LNCaP clone FGC (cell line): ENCODE data around the gene KLRF1.

Source experiments
- DNase-seq: peaks from one replicate; pipeline ENCODE4 v3.0.0-alpha.2; 2011; ENCODE audit warnings: low read depth
- H3K4me3 ChIP-seq: 2 replicates; pipeline ENCODE4 v1.5.1; 2011; ENCODE audit warnings: mild to moderate bottlenecking, low read depth, low read length, control low read depth
- TF ChIP-seq, protein P1 (sequence below): IDR thresholded peaks from 2 replicates; pipeline ENCODE4 v1.5.1; 2012; ENCODE audit warnings: mild to moderate bottlenecking; ENCODE audit not compliant: control insufficient read depth, insufficient read depth; ENCODE audit errors: extremely low read depth

KLRF1 gene

DNA sequence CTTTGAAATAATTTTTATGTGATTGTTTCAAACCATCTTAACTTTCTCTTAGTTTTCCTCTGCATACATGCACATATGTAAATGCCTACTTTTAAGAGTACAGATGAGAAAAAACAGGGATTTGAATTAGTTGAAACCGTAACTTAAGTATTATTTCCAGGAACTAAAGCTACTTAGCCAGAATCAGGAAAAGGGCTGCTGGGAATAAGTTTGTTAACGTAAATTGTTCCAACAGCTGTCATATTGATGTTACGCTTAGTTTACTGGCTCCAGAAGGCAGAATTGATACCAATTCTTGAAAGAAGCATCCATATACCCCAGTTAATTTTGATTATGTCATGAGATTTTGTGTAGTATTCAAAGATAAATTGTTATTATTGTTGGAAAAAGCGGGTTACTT lies 17.9 kb upstream of the KLRF1 start:
- TF ChIP-seq, protein P1, sequence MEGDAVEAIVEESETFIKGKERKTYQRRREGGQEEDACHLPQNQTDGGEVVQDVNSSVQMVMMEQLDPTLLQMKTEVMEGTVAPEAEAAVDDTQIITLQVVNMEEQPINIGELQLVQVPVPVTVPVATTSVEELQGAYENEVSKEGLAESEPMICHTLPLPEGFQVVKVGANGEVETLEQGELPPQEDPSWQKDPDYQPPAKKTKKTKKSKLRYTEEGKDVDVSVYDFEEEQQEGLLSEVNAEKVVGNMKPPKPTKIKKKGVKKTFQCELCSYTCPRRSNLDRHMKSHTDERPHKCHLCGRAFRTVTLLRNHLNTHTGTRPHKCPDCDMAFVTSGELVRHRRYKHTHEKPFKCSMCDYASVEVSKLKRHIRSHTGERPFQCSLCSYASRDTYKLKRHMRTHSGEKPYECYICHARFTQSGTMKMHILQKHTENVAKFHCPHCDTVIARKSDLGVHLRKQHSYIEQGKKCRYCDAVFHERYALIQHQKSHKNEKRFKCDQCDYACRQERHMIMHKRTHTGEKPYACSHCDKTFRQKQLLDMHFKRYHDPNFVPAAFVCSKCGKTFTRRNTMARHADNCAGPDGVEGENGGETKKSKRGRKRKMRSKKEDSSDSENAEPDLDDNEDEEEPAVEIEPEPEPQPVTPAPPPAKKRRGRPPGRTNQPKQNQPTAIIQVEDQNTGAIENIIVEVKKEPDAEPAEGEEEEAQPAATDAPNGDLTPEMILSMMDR, result no peak
- H3K4me3 ChIP-seq, result no peak overlapping the region
- DNase-seq, result no peak

DNA sequence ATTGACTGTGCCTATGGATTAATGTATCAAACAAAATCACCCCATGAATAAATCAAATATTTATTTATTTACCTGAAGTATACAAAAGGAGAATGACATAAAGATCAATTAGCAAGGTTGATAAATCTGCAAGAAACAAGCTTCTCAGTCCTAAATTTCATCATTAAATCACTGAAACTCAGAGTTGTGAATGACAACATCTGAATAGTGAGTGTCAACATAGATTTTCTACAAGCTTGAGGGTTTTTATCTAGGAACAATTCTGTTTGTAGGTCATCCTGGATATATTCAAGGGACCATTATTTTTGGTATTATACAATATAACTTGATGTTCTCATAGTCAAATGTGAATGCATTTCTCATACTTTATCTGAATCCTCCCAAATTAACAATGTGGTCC lies 17.4 kb upstream of the KLRF1 start:
- no peak for DNase-seq
- no peak overlapping the region for H3K4me3 ChIP-seq
- TF ChIP-seq, protein P1, result no peak

DNA sequence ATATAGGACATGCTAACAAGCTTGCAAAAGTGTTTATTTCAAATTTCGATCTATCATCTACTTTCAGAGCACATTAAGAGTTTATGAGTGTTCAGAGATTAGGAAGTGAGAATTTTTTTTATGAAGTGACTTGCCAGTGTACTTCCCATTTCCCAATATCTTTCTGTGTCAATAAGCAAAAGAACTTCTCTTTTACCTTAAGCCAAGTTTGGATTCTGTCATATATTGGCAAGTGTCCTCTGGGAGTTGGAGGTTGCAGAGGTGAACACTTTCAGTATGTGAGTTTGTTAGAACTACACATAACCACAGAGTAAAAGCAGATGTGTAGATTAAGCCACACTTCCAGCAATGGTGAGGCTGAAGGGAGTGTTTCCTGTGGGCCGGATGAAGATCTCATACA lies 16.6 kb upstream of the KLRF1 start:
- TF ChIP-seq, protein P1, result no peak
- peak; percentile 56 for DNase-seq
- no peak overlapping the region for H3K4me3 ChIP-seq

DNA sequence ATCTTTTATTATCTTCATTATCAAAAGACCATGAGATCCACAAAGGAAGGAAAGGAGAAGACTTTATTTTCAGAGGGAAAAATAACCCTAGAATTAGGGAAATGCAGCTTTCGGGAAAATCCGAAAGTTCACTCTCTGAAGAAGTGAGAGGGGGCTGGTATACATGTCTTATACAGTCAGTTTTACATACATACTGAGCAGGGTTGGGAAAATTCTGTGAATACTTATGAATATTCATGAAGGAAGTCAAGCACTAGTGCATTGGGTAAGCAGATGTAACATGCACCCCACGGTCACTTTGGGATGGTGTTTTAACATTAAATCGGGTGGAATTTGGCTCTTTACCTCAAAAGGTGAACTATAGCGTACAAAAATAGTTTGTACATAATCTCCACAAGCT lies 15.7 kb upstream of the KLRF1 start:
- DNase-seq, result no peak
- TF ChIP-seq, protein P1, result no peak

DNA sequence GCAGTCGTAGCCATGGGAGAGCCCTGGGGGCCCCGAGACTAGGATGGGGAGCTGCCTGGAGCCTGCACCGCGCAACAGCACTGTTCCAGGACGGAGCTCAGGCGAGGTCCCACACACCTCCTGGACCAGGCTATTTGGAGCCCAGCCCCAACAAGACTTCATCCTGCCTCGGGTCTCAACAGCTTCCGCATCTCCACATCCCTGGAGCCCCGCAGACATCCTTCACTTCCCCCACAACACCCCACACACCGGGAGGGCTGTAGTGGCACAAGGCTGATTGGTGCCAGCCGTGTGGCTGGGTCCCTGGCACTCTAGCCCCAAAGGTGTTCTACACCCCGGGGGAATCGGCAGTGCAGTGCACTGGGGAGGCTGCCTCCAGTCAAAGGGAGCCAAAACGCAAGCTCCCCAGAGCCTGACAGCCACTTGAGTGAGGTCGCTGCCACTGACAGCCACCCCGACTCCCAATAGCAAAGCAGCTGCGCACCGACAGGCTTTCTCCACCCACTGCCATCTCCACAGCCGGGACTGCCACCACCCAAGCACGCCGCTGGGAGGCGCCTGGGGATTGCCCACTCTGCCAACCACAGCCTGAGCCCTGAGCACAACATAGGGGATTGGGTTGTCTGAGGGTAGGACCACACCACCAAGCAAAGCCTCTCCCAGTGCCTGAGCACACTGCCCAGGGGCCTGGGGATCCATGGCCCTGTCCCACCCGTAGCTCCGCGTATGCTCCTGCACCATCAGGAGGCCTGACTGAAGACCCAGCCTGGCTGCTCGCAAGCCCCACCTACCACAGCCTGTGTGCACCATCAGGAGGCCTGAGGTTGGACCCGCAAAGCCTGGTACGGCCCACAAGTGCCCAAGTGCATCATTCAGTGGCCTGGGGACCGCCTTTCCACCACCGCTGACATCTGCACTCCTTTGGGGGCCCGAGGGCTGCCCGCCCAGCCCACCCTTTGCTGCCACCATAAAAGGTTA lies 13.2 kb upstream of the KLRF1 start:
- TF ChIP-seq, protein P1, result peak; percentile 97
- no peak for DNase-seq
- H3K4me3 ChIP-seq, result peak overlapping the region; percentile 46

More for the DNA sequence above, 15.7 kb upstream of the KLRF1 start:
- H3K4me3 ChIP-seq, result no peak overlapping the region

DNA sequence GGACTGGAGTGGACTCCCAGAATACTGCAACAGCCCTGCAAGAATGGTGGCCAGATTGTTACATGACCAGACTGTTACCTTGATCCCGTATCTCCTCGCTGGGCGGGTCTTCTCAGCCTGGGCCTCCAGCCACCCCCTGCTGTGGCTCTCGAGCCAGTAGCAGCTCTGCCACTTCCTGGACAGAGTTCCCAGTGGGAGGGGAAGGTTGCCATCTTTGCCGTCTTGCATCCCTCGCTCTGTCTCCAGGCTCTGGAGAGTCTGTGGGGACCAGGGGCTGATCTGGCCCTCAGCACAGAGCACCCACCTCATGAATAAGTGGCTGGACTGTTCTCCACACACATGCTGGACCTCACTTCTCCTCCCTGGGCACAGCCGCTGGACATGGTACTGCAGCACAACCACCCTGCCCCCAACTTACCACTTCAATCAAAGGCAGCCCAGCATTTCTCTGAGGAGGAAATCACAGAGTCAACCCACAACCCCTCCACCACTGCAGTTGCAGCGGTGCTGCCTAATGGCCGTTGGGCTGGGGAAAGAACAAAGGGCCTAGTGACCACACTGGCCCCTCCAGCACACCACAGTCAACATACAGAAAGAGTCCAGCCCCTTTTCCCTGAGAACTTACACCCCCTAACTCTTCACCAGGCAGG lies 6.9 kb upstream of the KLRF1 start:
- DNase-seq, result no peak
- H3K4me3 ChIP-seq, result no peak overlapping the region
- TF ChIP-seq, protein P1, result no peak
